Measurements from ENCODE around the gene SLC38A4. TPM values are rescaled to one million over a fixed set of nuclear protein-coding genes. Genes with fewer than 3 reads are reported as not detected.

The SLC38A4 gene
- total RNA-seq, 1 experiment from 2014 or later: 20.1 TPM

DNA sequence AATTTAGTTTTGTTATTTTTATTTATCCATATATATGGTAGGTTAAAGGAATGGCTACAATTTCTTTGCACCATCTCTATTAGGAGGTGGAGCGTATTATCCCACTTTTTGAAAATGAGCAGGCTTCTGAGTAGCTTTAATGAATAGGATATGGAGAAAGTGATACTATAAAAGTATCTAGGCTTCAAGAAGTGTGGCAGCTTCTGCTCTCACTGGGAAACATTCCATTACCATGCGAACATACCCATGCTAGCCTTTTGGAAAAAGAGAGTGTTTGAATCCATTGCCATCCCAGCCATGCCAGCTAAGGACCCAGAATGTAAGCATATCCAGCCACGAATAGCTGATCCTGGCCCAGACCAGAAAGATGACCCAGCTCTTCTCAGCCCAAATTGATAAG lies 107.3 kb downstream of the SLC38A4 start:
- BruUV-seq (replicated peaks): no TSS peak
- intact Hi-C loops (cut with micrococcal nuclease; ENCODE audit: unreplicated experiment): no loop called here
- Histone ChIP-seq H3K36me3 (ENCODE audit: control insufficient read depth, insufficient read depth, low read length) (no peaks in the 10 kb centered on the region), H3K9me3 (no peaks in the 10 kb centered on the region), H3K4me1 (no peaks in the 10 kb centered on the region), H3K27me3 (replicated peaks; ENCODE audit: control insufficient read depth, insufficient read depth, low read length) (no peaks in the 10 kb centered on the region), H3K4me3 (ENCODE audit: low read depth, low read length) (no peak overlapping the region)
- no peak overlapping the region for H3K4me3 Mint-ChIP-seq (ENCODE audit: unreplicated experiment)
- no peaks in the 10 kb centered on the region for H3K4me1 Mint-ChIP-seq (ENCODE audit: low read depth, unreplicated experiment)
- POLR2A ChIA-PET: no interaction called here
- DNase-seq: no peak
- no peaks in the 10 kb centered on the region for H3K9me3 Mint-ChIP-seq (ENCODE audit: unreplicated experiment)
- H3K27me3 Mint-ChIP-seq (ENCODE audit: insufficient read depth, unreplicated experiment): no peaks in the 10 kb centered on the region
- TF ChIP-seq, protein P1, sequence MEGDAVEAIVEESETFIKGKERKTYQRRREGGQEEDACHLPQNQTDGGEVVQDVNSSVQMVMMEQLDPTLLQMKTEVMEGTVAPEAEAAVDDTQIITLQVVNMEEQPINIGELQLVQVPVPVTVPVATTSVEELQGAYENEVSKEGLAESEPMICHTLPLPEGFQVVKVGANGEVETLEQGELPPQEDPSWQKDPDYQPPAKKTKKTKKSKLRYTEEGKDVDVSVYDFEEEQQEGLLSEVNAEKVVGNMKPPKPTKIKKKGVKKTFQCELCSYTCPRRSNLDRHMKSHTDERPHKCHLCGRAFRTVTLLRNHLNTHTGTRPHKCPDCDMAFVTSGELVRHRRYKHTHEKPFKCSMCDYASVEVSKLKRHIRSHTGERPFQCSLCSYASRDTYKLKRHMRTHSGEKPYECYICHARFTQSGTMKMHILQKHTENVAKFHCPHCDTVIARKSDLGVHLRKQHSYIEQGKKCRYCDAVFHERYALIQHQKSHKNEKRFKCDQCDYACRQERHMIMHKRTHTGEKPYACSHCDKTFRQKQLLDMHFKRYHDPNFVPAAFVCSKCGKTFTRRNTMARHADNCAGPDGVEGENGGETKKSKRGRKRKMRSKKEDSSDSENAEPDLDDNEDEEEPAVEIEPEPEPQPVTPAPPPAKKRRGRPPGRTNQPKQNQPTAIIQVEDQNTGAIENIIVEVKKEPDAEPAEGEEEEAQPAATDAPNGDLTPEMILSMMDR (IDR thresholded peaks at IDR 0.05; ENCODE audit: insufficient read depth in 1 of 2, low read depth in 1 of 2, low read length in 1 of 2, severe bottlenecking in 1 of 2, unreplicated experiment in 1 of 2): no peak
- no peak overlapping the region for H3K27ac Mint-ChIP-seq (ENCODE audit: unreplicated experiment)
- H3K36me3 Mint-ChIP-seq (ENCODE audit: insufficient read depth, unreplicated experiment): no peaks in the 10 kb centered on the region
- CTCF ChIA-PET: no interaction called here

DNA sequence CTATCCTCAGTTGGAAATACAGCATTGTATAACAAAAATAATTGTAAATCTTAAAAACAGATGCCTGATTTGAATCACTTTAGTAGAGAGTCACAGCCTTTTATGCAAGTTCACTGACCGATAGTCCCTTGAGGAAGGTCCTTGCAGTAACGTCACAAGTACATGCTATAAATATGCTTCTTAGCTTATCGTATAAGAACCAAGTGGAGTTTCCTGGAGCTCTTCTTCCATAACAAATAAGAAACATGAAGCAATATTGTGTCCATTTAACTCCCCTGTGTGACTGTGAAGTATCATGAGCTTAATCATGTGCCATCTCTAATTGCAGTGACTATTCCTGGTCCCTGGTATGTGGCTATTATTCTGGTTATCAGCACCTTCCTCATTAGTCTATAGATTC lies 107.9 kb downstream of the SLC38A4 start:
- Mint-ChIP-seq H3K36me3 (ENCODE audit: insufficient read depth, unreplicated experiment) (no peaks in the 10 kb centered on the region), H3K27me3 (ENCODE audit: insufficient read depth, unreplicated experiment) (no peaks in the 10 kb centered on the region), H3K4me3 (ENCODE audit: unreplicated experiment) (no peak overlapping the region), H3K9me3 (ENCODE audit: unreplicated experiment) (no peaks in the 10 kb centered on the region), H3K4me1 (ENCODE audit: low read depth, unreplicated experiment) (no peaks in the 10 kb centered on the region), H3K27ac (ENCODE audit: unreplicated experiment) (no peak overlapping the region)
- CTCF ChIA-PET: no interaction called here
- no peak overlapping the region for H3K4me3 ChIP-seq (ENCODE audit: low read depth, low read length)
- TF ChIP-seq, protein P1 (IDR thresholded peaks at IDR 0.05; ENCODE audit: insufficient read depth in 1 of 2, low read depth in 1 of 2, low read length in 1 of 2, severe bottlenecking in 1 of 2, unreplicated experiment in 1 of 2): no peak
- H3K9me3 ChIP-seq: no peaks in the 10 kb centered on the region
- POLR2A ChIA-PET: interaction anchor here (0.6 kb wide), 1 partner anchor 266 kb away, joined by 3 read pairs; no protein-coding TSS in a partner anchor
- no peaks in the 10 kb centered on the region for H3K4me1 ChIP-seq
- H3K27me3 ChIP-seq (replicated peaks; ENCODE audit: control insufficient read depth, insufficient read depth, low read length): no peaks in the 10 kb centered on the region
- intact Hi-C loops (cut with micrococcal nuclease; ENCODE audit: unreplicated experiment): no loop called here
- DNase-seq: no peak
- BruUV-seq (replicated peaks): no TSS peak
- no peaks in the 10 kb centered on the region for H3K36me3 ChIP-seq (ENCODE audit: control insufficient read depth, insufficient read depth, low read length)

DNA sequence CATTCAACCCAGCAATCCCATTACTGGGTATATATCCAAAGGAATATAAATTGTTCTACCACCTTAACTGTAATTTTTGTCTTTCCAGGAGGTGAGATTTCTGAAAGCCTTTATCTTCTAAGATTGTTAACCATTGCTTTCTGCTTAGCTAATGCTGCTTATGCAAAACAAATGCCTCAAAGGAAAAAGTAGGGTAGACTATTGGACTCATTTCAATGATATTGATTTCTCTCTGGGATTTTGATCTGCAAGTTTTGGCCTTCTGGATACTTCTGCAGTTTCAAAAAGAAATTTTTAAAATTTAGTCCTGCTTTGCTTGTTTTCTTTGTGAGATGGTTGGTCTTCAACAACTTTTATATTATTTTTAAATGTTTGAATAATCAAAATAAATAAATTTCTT lies 108.6 kb downstream of the SLC38A4 start:
- BruUV-seq (replicated peaks): no TSS peak
- intact Hi-C loops (cut with micrococcal nuclease; ENCODE audit: unreplicated experiment): no loop called here
- Mint-ChIP-seq H3K27ac (ENCODE audit: unreplicated experiment) (no peak overlapping the region), H3K4me1 (ENCODE audit: low read depth, unreplicated experiment) (no peaks in the 10 kb centered on the region), H3K4me3 (ENCODE audit: unreplicated experiment) (no peak overlapping the region), H3K27me3 (ENCODE audit: insufficient read depth, unreplicated experiment) (no peaks in the 10 kb centered on the region), H3K9me3 (ENCODE audit: unreplicated experiment) (no peaks in the 10 kb centered on the region), H3K36me3 (ENCODE audit: insufficient read depth, unreplicated experiment) (no peaks in the 10 kb centered on the region)
- Histone ChIP-seq H3K4me3 (ENCODE audit: low read depth, low read length) (no peak overlapping the region), H3K9me3 (no peaks in the 10 kb centered on the region), H3K36me3 (ENCODE audit: control insufficient read depth, insufficient read depth, low read length) (no peaks in the 10 kb centered on the region), H3K27me3 (replicated peaks; ENCODE audit: control insufficient read depth, insufficient read depth, low read length) (no peaks in the 10 kb centered on the region), H3K4me1 (no peaks in the 10 kb centered on the region)
- DNase-seq: no peak
- CTCF ChIA-PET: no interaction called here
- TF ChIP-seq, protein P1 (IDR thresholded peaks at IDR 0.05; ENCODE audit: insufficient read depth in 1 of 2, low read depth in 1 of 2, low read length in 1 of 2, severe bottlenecking in 1 of 2, unreplicated experiment in 1 of 2): no peak
- POLR2A ChIA-PET: no interaction called here

All from Caco-2 (cell line).